ENCODE data around the gene FTCD.
"Not testable (repeated sequence)": the region's sequence is repeated elsewhere in the genome, so short reads cannot be mapped to it uniquely, and the experiment has no call there.

Gene FTCD

DNA sequence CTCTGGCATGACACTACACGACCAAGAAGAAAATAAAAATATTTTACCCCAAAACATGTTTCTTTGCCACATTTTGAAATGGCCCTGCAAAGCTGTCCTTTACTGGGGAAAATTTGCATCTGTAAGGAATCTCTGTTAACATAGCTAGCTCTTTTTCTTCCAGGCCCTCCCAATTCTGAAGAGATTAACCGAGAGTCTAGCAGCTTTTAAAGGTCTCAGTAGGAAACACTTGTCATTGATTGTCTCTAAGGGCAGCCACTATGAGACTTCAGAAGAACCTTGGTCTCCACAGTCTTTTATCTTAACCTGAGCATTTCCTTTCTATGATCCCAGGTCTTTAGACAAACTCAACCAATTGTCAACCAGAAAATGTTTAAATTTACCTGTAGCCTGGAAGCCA is 48.0 kb downstream of the FTCD start:
- not testable (repeated sequence) for DNase-seq

GRCh38 chr21:46104104-46104503 is 51.3 kb downstream of the FTCD start:
- DNase-seq: no peak

GRCh38 chr21:46100906-46101305 is 54.5 kb downstream of the FTCD start:
- DNase-seq: no peak

GRCh38 chr21:46100426-46100825 is 55.0 kb downstream of the FTCD start:
- DNase-seq: no peak

DNA sequence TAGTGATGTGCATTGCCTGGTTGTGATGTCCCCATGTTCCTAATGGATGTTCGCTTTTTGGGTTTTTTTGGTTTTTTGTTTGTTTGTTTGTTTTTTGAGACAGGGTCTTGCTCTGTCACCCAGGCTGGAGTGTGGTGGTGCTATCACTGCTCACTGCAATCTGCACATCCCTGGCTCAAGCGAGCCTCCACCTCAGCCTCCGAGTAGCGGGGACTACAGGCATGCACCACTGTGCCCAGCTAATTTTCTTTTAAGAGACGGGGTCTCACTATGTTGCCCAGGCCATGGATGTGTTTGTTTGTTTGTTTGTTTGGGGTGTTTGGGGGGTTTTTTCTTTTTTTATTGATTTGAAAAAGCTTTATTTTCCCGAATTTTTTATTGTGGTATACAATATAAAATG is 55.4 kb downstream of the FTCD start:
- DNase-seq: no peak

DNA sequence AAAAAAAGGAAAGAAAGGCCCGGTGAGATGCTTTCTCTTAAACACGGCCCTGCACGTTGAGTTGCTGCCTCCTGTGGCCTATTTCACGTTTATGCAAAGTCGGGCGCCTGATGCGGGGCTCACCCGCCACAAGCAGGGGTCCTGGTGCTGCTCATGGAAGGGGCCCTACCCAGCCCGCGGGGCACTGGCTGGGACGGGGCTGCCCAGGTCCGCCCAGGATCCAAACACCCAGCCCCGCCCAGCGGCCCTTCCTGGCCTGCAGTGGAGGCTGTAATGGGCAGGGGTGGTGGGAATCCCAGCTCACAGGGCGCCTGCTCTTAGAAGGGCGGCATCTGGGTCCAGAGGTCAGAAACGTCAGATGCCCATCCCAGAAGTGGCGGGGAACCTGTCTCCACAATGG is 55.9 kb downstream of the FTCD start:
- no peak for DNase-seq

DNA sequence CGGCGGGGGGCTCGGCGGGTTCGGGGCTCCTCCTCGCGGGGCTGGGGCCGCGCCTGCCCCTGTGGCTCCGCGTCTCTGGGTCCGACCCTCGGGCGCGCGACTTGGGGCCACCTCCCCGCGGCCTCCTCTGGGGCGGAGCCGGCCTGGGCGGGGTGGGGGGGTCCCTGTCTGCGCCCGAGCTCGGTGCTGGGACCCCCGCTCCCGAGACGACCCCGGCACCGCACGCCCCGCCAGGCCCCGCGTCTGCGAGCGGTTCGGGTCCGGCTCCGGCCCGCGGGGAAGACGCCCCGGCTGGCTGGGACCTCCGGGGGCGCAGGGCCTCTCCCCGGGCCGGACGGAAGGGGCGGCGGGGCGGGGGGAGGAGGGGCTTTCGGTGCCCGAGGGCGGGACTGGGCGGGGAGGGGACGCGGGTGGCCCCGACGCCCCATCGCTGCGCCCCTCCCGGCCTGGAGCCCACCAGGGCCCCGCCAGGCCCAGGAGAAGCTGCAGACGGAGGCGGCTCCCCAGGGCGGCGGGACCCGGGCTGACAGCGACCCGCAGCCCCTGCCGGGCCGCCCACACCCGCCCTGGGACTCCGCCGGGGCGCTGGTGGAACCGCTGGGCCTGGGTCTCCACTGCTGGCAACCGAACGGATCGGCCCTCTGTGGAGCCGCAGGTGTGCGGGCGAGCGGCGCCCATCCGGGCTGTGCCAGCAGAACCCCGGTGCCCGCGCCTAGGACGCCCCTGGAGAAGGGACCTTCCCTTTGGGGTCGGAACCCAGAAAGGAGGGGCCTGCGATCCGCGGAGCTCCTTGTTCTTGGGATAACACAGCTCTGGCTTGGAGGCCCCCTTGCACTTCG is 56.9 kb downstream of the FTCD start:
- DNase-seq: peak; percentile 37

GRCh38 chr21:46097336-46098293 is 57.8 kb downstream of the FTCD start, which contains the start of gene COL6A2:
Gene COL6A2, plus strand, starts transcription at chr21:46098112.
- DNase-seq: peak; percentile 77

DNA sequence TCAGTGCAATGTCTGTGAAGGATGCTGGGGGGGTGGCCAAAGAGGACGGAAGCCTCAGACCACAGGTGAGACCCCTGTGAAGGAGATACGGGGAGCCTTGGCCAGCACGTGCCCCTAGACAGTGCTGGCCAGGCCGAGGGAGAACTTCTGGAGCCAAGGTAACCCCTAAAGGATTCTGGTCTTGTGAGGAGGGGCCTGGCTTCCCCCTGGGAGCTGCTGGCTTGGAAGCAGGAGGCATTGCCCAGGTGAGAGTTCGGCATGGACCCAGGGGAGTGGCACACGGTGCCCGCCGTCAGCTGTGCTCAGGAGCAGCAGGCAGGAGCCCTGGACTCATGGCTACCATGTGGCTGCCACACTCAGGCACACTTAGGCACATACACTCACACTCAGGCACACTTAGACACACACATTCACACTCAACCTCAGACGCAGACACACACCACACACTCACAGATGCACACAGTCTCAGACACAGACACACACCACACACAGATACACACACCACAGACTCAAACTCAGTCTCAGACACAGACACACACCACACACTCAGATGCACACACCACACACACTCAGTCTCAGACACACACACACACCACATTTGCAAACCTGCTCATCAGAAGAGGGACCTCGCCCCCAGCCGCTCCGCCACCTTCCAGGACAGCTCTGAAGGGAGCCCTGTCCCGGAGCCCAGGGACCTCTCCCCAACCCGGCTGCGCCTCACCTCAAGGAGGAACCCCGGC is 58.6 kb downstream of the FTCD start:
- no peak for DNase-seq

- DNase-seq: no peak
Observed at GRCh38 chr21:46095814-46096595, 59.4 kb downstream of the FTCD start.

DNA sequence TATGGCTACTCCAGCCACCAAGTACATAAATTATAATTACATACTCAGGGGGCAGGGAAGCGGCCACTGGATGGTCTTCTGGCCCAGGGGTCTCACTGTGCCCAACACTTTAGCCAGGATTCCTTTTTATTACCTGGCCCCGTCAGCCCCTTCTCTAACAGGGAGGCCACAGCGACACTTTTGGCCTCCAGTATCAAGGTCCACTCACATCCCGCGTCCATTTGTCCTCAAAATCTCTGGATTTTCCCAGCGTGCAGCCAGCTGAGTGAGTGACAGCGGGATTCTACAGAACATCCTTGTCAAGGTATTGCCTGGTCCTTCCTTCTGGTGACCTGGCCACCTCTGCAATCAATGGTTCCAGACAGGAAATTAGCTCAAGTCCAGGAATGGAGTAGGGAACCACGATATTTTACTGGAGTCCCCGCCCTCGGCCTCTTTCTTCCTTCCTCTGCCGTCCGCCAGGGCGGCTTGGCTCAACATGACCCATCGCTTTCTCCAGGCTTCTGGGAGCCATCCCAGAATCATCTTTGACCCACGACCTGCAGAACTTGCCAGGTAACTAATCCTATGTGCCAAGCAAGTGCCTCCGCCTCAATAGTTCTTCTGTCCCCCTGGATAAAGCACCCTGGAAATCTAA is 60.2 kb downstream of the FTCD start:
- no peak for DNase-seq

DNA sequence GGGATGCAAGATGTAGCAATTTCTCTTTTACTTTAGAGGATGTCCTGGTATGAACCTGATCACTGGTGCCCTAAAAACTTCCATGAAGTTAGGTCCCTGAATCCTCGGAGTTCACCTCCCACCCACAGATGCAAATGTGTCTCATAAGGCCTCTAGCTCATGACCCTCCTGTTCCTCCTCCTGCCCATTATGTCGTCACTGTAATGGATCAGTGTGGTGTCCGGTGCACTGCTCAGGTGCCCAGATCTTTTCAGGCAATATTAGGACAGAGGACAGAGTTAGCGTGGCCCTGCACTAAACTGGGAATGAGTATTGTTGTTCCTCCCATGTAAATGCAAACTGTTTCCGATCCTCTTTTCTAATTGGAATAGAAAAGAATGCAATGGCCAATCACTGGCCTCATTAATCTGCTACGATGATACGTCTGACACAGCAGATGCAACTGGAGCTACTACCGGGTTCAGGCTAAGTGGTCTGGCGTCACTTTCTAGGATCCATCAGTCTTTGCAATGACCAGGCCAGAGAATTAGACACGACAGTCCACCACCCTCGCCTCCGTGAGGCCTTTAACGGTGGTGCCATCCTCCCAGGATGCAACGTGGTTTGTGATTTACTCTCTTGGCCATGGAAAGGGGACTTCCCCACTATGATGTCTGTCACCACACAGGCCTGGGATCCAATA is 60.8 kb downstream of the FTCD start:
- no peak for DNase-seq

DNA sequence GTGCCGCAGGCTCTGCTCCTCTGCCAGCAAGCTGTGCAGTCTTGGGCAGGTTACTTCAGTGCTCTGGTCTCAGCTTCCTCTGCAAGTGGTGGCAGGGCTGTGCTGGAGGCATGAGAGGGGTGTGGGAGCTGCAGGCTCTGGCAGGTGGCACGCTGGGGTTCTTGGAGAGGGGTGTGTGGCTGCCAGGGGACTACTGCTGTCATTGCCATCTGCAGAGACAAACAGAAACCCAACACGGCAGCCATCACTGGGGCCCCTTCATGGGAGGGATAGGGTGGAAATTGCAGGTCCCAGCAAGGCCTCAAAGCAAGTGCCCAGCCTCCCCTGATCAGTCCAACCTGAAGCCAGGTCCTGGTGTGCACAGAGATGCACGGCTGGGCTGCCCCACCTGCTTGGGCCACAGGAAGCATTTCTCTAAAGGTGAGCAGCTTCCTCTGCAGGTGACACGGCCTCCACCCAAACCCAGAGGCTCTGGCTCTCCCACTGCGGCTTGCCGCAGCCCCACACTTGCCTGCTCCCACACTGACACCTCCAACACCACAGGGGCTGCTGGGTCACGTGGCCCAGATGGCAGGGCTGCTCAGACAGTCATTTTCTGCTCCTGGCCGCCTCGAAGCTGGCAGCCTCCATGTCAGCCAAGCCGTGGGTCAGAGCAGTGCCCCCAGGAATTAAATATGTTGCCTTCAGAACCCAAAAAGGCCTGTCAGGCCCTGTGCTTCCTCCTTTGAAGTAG is 61.5 kb downstream of the FTCD start:
- no peak for DNase-seq

- DNase-seq: no peak
Observed at GRCh38 chr21:46092811-46093667, 62.3 kb downstream of the FTCD start.

- no peak for DNase-seq
Observed at GRCh38 chr21:46092026-46092764, 63.2 kb downstream of the FTCD start.

DNA sequence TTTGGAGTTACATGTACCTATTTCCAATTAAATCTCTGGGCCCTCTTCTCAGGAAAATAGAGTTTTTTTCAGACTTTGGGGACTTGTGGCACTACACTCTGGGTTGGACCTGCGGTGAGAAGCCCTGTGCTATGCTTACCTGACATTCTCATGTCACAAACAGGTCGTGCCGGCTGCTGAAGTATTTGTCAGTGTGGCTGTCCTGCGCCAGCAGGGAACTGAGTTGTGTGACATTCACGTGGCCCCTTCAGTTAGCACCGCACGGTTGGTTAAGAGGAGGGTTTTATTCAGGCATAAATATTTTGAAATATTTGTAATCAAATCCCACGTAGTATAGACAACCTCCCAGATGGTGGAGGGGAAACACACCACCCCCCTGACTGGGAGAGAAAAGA is 63.8 kb downstream of the FTCD start:
- no peak for DNase-seq

- DNase-seq: no peak
Observed at GRCh38 chr21:46091118-46091517, 64.3 kb downstream of the FTCD start.

GRCh38 chr21:46089285-46089684 is 66.1 kb downstream of the FTCD start:
- DNase-seq: no peak

- no peak for DNase-seq
Observed at GRCh38 chr21:46088189-46088588, 67.2 kb downstream of the FTCD start.
